Activated naive CD4-positive, alpha-beta T cell treated with anti-CD3 and anti-CD28 coated beads, Interleukin-2, amount 50 U/mL, for 72 hours (primary cell): Measurements from ENCODE around the gene PSMC1. TPM values are rescaled to one million over a fixed set of nuclear protein-coding genes. Genes with fewer than 3 reads are reported as not detected.
"Not testable (repeated sequence)": the region's sequence is repeated elsewhere in the genome, so short reads cannot be mapped to it uniquely, and the experiment has no call there.

Source experiments
- ATAC-seq, 2 donors: fragments of 150-1000 bp; cut with Tn5 transposase; 2 replicates each; pipeline ENCODE4 v1.10.0; 2021; ENCODE audit warnings: mild to moderate bottlenecking in 2 of 2, moderate library complexity in 2 of 2
- DNase-seq, 2 donors: peaks; one replicate each; pipeline ENCODE4 v3.0.0; 2021 to 2022; ENCODE audit warnings: low spot score in 2 of 2
- H3K27ac Mint-ChIP-seq, 2 donors: one replicate each; pipeline ENCODE4 v1.8.0; 2022; ENCODE audit warnings: mild to moderate bottlenecking in 2 of 2, mixed read lengths in 2 of 2
- H3K36me3 Mint-ChIP-seq, 2 donors: one replicate each; pipeline ENCODE4 v1.8.0; 2022; ENCODE audit warnings: mixed read lengths in 2 of 2
- H3K9me3 Mint-ChIP-seq, 2 donors: one replicate each; pipeline ENCODE4 v1.8.0; 2022; ENCODE audit warnings: mixed read lengths in 2 of 2
- total RNA-seq, 2 donors: library from RNA; stranded (reverse); gene quantifications; one replicate each; pipeline ENCODE4 v1.2.3, GENCODE V29; 2022

Gene PSMC1
- total RNA-seq: 100 to 1,000 TPM in 1 of 2 donors, 10 to 100 TPM in 1; 90.2 to 146 TPM

GRCh38 chr14:90256354-90257131 lies at the start of gene PSMC1:
PSMC1 (plus strand) TSS chr14:90256553; CDS start chr14:90256598, 45 bp downstream.
- peak; percentile 97 to 98 for ATAC-seq
- Mint-ChIP-seq H3K36me3 (peaks cover 33 to 35% of the 10 kb centered on the region in 2 donors), H3K9me3 (peaks cover 5% of the 10 kb centered on the region in 2 donors), H3K27ac (peak within 1 kb of the TSS; percentile 100)
- DNase-seq: peak; percentile 85 to 93

GRCh38 chr14:90213099-90213748 lies 43.1 kb upstream of the PSMC1 start:
- ATAC-seq (no peak), DNase-seq (no peak)
- peaks cover 0 to 8% of the 10 kb centered on the region in 2 donors for H3K36me3 Mint-ChIP-seq

GRCh38 chr14:90228478-90228877 lies 27.9 kb upstream of the PSMC1 start:
- Mint-ChIP-seq H3K27ac (no peak overlapping the region), H3K36me3 (peaks cover 0 to under 1% of the 10 kb centered on the region in 2 donors), H3K9me3 (peaks cover 4% of the 10 kb centered on the region in 2 donors)
- DNase-seq (no peak), ATAC-seq (no peak)

More at GRCh38 chr14:90213099-90213748, 43.1 kb upstream of the PSMC1 start:
- no peak overlapping the region for H3K27ac Mint-ChIP-seq
- H3K9me3 Mint-ChIP-seq: peaks cover 3 to 8% of the 10 kb centered on the region in 2 donors

GRCh38 chr14:90229942-90230341 lies 26.4 kb upstream of the PSMC1 start:
- H3K27ac Mint-ChIP-seq, DNase-seq: not testable (repeated sequence)

GRCh38 chr14:90235179-90235976 lies 21.0 kb upstream of the PSMC1 start:
- peak; percentile 73 to 78 for ATAC-seq
- Mint-ChIP-seq H3K36me3 (peaks cover 36 to 41% of the 10 kb centered on the region in 2 donors), H3K27ac (no peak overlapping the region), H3K9me3 (peaks cover 30 to 35% of the 10 kb centered on the region in 2 donors)
- DNase-seq: peak; percentile 68 to 76

More at GRCh38 chr14:90229942-90230341, 26.4 kb upstream of the PSMC1 start:
- H3K36me3 Mint-ChIP-seq, H3K9me3 Mint-ChIP-seq, ATAC-seq: not testable (repeated sequence)

- ATAC-seq (no peak), DNase-seq (no peak)
- no peak overlapping the region for H3K27ac Mint-ChIP-seq
- peaks cover 39 to 47% of the 10 kb centered on the region in 2 donors for H3K9me3 Mint-ChIP-seq
- H3K36me3 Mint-ChIP-seq: peaks cover 45 to 55% of the 10 kb centered on the region in 2 donors
Measured at GRCh38 chr14:90239139-90239538, 17.2 kb upstream of the PSMC1 start.

GRCh38 chr14:90242444-90242843 lies 13.9 kb upstream of the PSMC1 start:
- Mint-ChIP-seq H3K9me3 (peaks cover 28 to 36% of the 10 kb centered on the region in 2 donors), H3K27ac (no peak overlapping the region), H3K36me3 (peaks cover 33 to 43% of the 10 kb centered on the region in 2 donors)
- no peak for ATAC-seq
- no peak for DNase-seq

- H3K36me3 Mint-ChIP-seq: peaks cover 4% of the 10 kb centered on the region in 2 donors
- peaks cover 0 to 4% of the 10 kb centered on the region in 2 donors for H3K9me3 Mint-ChIP-seq
- no peak for DNase-seq
- H3K27ac Mint-ChIP-seq: no peak overlapping the region
- ATAC-seq: no peak
Measured at GRCh38 chr14:90246936-90247335, 9.4 kb upstream of the PSMC1 start.

GRCh38 chr14:90247441-90247840 lies 8.9 kb upstream of the PSMC1 start:
- not testable (repeated sequence) for H3K27ac Mint-ChIP-seq, H3K9me3 Mint-ChIP-seq, H3K36me3 Mint-ChIP-seq, DNase-seq, ATAC-seq

GRCh38 chr14:90248594-90248993 lies 7.8 kb upstream of the PSMC1 start:
- peaks cover 4% of the 10 kb centered on the region in 2 donors for H3K36me3 Mint-ChIP-seq
- peaks cover 0 to 4% of the 10 kb centered on the region in 2 donors for H3K9me3 Mint-ChIP-seq
- ATAC-seq: no peak
- DNase-seq: no peak
- H3K27ac Mint-ChIP-seq: no peak overlapping the region

GRCh38 chr14:90253826-90254225 lies 2.5 kb upstream of the PSMC1 start:
- peaks cover 24% of the 10 kb centered on the region in 2 donors for H3K36me3 Mint-ChIP-seq
- DNase-seq (no peak), ATAC-seq (no peak)
- H3K9me3 Mint-ChIP-seq: peaks cover 0 to 5% of the 10 kb centered on the region in 2 donors
- no peak overlapping the region for H3K27ac Mint-ChIP-seq

GRCh38 chr14:90255871-90256270 lies 482 bp upstream of the PSMC1 start:
- DNase-seq (no peak), ATAC-seq (no peak)
- H3K36me3 Mint-ChIP-seq: peaks cover 27 to 29% of the 10 kb centered on the region in 2 donors
- H3K9me3 Mint-ChIP-seq: peaks cover under 1 to 5% of the 10 kb centered on the region in 2 donors
- H3K27ac Mint-ChIP-seq: peak overlapping the region; percentile 100

- no peak for DNase-seq
- Mint-ChIP-seq H3K36me3 (peaks cover 21 to 32% of the 10 kb centered on the region in 2 donors), H3K27ac (peak overlapping the region in 1 of 2 donors; percentile 75), H3K9me3 (peaks cover 0 to 5% of the 10 kb centered on the region in 2 donors)
- ATAC-seq: peak in 1 of 2 donors; percentile 16
Measured at GRCh38 chr14:90263748-90264449, 7.5 kb downstream of the PSMC1 start.

GRCh38 chr14:90266441-90267154 lies 10.2 kb downstream of the PSMC1 start:
- DNase-seq (no peak), ATAC-seq (no peak)
- Mint-ChIP-seq H3K27ac (peak overlapping the region; percentile 54 to 72), H3K9me3 (no peaks in the 10 kb centered on the region), H3K36me3 (peaks cover 23 to 31% of the 10 kb centered on the region in 2 donors)

GRCh38 chr14:90268420-90268819 lies 12.1 kb downstream of the PSMC1 start:
- no peaks in the 10 kb centered on the region for H3K9me3 Mint-ChIP-seq
- peaks cover 23 to 30% of the 10 kb centered on the region in 2 donors for H3K36me3 Mint-ChIP-seq
- ATAC-seq (no peak), DNase-seq (no peak)
- H3K27ac Mint-ChIP-seq: peak overlapping the region in 1 of 2 donors; percentile 61
